K562 (cell line): Measurements from ENCODE around the gene TBX1. TPM values are rescaled to one million over a fixed set of nuclear protein-coding genes. Genes with fewer than 3 reads are reported as not detected.

ENCODE experiments used
- NR3C1 ChIP-seq: sonication (generic); formaldehyde crosslinking; IDR thresholded peaks from 2 replicates; pipeline ENCODE4 v1.8.1; 2022; ENCODE audit warnings: missing genetic modification reagents
- SLC30A9 ChIP-seq: fragments of 250-450 bp; sonication (Bioruptor Pico); IDR thresholded peaks from 2 replicates; pipeline ENCODE4 v1.8.0; 2022; ENCODE audit warnings: mild to moderate bottlenecking, moderate library complexity
- SMARCA5 ChIP-seq: fragments of 450-650 bp; IDR thresholded peaks from 2 replicates; pipeline ENCODE4 v1.6.1; 2016
- ZNF318 ChIP-seq, 2 experiments: fragments of 450-650 bp; IDR thresholded peaks; 2 replicates each; pipeline ENCODE4 v1.6.1; 2016; ENCODE audit warnings: mild to moderate bottlenecking in 2 of 2, borderline replicate concordance in 1 of 2, low read depth in 1 of 2, moderate library complexity in 1 of 2
- ZNF77 ChIP-seq: fragments of 250-450 bp; sonication (Bioruptor Pico); IDR thresholded peaks from 2 replicates; pipeline ENCODE4 v1.5.0; 2020
- polyA plus RNA-seq, 8 experiments: library from polyadenylated mRNA; depleted of rRNA in 4 of 8; stranded (reverse) in 5 of 8; unstranded in 3 of 8; fragments of >200 nt; fragmentation: Nextera tagmentation in 2 of 8; fragmentation: Illumina TruSeq in 1 of 8; extraction: Ambion mirVana in 2 of 8; extraction: Trizol in 1 of 8; gene quantifications; 2 replicates each; pipeline versions ENCODE4 v1.2.1 to v1.2.3, GENCODE V29; 2011 to 2014; ENCODE audit warnings: inconsistent platforms in 1 of 8, missing spikeins in 1 of 8
- total RNA-seq, 7 experiments: library from RNA; depleted of rRNA in 6 of 7; stranded (reverse); fragments of >200 nt in 6 of 7; fragmentation: Illumina TruSeq in 2 of 7; extraction: Trizol in 2 of 7; gene quantifications; 2 replicates each; pipeline versions ENCODE4 v1.2.1 to v1.2.3, GENCODE V29; 2011 to 2021; ENCODE audit warnings: low replicate concordance in 1 of 7
- TF ChIP-seq, protein P1 (sequence below): fragments of 450-650 bp; IDR thresholded peaks from 2 replicates; pipeline ENCODE4 v1.6.1; 2018; ENCODE audit warnings: mild to moderate bottlenecking, low read depth; ENCODE audit not compliant: partially characterized antibody

TBX1 gene
- total and polyA plus RNA-seq, 9 of the 15 experiments (the other 6 are each of a cell fraction or from before 2014, with no cell fraction given) = 0.07 to 35.0 (median 3.9) TPM

GRCh38 chr22:19797086-19798002 is 36.8 kb downstream of the TBX1 start (continued):
- TF ChIP-seq ZNF318 (IDR thresholded peaks at IDR 0.05; ENCODE audit: borderline replicate concordance in 1 of 2, low read depth in 1 of 2) (no peak), SLC30A9 (CRISPR knock-in tag) (no peak), NR3C1 (CRISPR knock-in tag) (no peak), ZNF77 (CRISPR knock-in tag) (no peak), SMARCA5 (no peak)
- TF ChIP-seq, protein P1, sequence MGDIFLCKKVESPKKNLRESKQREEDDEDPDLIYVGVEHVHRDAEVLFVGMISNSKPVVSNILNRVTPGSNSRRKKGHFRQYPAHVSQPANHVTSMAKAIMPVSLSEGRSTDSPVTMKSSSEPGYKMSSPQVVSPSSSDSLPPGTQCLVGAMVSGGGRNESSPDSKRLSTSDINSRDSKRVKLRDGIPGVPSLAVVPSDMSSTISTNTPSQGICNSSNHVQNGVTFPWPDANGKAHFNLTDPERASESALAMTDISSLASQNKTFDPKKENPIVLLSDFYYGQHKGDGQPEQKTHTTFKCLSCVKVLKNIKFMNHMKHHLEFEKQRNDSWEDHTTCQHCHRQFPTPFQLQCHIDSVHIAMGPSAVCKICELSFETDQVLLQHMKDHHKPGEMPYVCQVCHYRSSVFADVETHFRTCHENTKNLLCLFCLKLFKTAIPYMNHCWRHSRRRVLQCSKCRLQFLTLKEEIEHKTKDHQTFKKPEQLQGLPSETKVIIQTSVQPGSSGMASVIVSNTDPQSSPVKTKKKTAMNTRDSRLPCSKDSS = no peak
